H1 (cell line): ENCODE measurements around the gene TFCP2. TPM values are rescaled to one million over a fixed set of nuclear protein-coding genes. Genes with fewer than 3 reads are reported as not detected.

Source experiments
- CHD1 ChIP-seq: IDR thresholded peaks from 2 replicates; pipeline ENCODE4 v1.6.1; 2012; ENCODE audit warnings: low read depth, low read length, improper control_type of control experiment
- CTBP2 ChIP-seq: IDR thresholded peaks from 2 replicates; pipeline ENCODE4 v1.7.0; 2011; ENCODE audit warnings: borderline replicate concordance, mild to moderate bottlenecking, moderate library complexity, mixed read lengths, low read length; ENCODE audit not compliant: insufficient read depth, insufficient read length
- EP300 ChIP-seq, 2 experiments: IDR thresholded peaks; 1 replicate in 1 of 2; 2 replicates in 1 of 2; pipeline ENCODE4 v1.6.1; 2011 to 2012; ENCODE audit warnings: low read depth in 2 of 2, low read length in 2 of 2, mild to moderate bottlenecking in 2 of 2, borderline replicate concordance in 1 of 2, inconsistent platforms in 1 of 2, moderate library complexity in 1 of 2
- FOSL1 ChIP-seq: IDR thresholded peaks from 2 replicates; pipeline ENCODE4 v1.6.1; 2011; ENCODE audit warnings: mild to moderate bottlenecking, low read depth, low read length, moderate library complexity; ENCODE audit not compliant: insufficient read depth
- HDAC2 ChIP-seq, 2 experiments: fragments of 300-600 bp in 1 of 2; sonication (generic) in 1 of 2; IDR thresholded peaks; 2 replicates each; pipeline ENCODE4 v1.6.1; 2011 to 2012; ENCODE audit warnings: low read depth in 2 of 2, low read length in 2 of 2, mild to moderate bottlenecking in 2 of 2, moderate library complexity in 2 of 2, borderline replicate concordance in 1 of 2, inconsistent platforms in 1 of 2
- JUN ChIP-seq: IDR thresholded peaks from 2 replicates; pipeline ENCODE4 v1.6.1; 2011; ENCODE audit warnings: low read depth, mild to moderate bottlenecking, improper control_type of control experiment, low read length
- JUND ChIP-seq: IDR thresholded peaks from 2 replicates; pipeline ENCODE4 v1.6.1; 2011; ENCODE audit warnings: mild to moderate bottlenecking, improper control_type of control experiment, low read length
- POLR2A ChIP-seq, 2 experiments: IDR thresholded peaks; 1 replicate in 1 of 2; 2 replicates in 1 of 2; pipeline ENCODE4 v1.6.1; 2011; ENCODE audit warnings: low read depth in 2 of 2, low read length in 2 of 2, mild to moderate bottlenecking in 2 of 2; ENCODE audit errors: control extremely low read depth in 1 of 2
- RBBP5 ChIP-seq: IDR thresholded peaks from 2 replicates; pipeline ENCODE4 v1.7.1; 2012; ENCODE audit warnings: low read depth, mild to moderate bottlenecking, inconsistent platforms, low read length, moderate library complexity, borderline replicate concordance
- SP2 ChIP-seq: IDR thresholded peaks from 2 replicates; pipeline ENCODE4 v1.6.1; 2012; ENCODE audit warnings: mild to moderate bottlenecking, low read length, inconsistent platforms
- TEAD4 ChIP-seq: IDR thresholded peaks from 2 replicates; pipeline ENCODE4 v1.6.1; 2012; ENCODE audit warnings: low read depth, low read length, inconsistent platforms, mixed read lengths
- polyA plus RNA-seq, 7 experiments: library from polyadenylated mRNA; depleted of rRNA in 3 of 7; stranded (reverse) in 5 of 7; unstranded in 2 of 7; fragments of >200 nt in 5 of 7; fragments of 200-250 nt in 2 of 7; gene quantifications; 1 replicate in 5 of 7; 2 replicates in 1 of 7; 4 replicates in 1 of 7; pipeline versions ENCODE4 v1.2.1 to v1.2.3, GENCODE V29; 2011 to 2013; ENCODE audit warnings: missing spikeins in 2 of 7, mixed read lengths in 2 of 7
- total RNA-seq: library from RNA; stranded (reverse); fragmentation: NEBNext Ultra II Directional; extraction: Animal tissue kit (Norgen Biotek cat#: 25700); gene quantifications from 2 replicates; pipeline ENCODE4 v1.2.1, GENCODE V29; 2021

TFCP2 gene
- total and polyA plus RNA-seq, 2 of the 8 experiments (the other 6 are each of a cell fraction or from before 2014, with no cell fraction given) = 19.8 to 49.2 TPM

DNA sequence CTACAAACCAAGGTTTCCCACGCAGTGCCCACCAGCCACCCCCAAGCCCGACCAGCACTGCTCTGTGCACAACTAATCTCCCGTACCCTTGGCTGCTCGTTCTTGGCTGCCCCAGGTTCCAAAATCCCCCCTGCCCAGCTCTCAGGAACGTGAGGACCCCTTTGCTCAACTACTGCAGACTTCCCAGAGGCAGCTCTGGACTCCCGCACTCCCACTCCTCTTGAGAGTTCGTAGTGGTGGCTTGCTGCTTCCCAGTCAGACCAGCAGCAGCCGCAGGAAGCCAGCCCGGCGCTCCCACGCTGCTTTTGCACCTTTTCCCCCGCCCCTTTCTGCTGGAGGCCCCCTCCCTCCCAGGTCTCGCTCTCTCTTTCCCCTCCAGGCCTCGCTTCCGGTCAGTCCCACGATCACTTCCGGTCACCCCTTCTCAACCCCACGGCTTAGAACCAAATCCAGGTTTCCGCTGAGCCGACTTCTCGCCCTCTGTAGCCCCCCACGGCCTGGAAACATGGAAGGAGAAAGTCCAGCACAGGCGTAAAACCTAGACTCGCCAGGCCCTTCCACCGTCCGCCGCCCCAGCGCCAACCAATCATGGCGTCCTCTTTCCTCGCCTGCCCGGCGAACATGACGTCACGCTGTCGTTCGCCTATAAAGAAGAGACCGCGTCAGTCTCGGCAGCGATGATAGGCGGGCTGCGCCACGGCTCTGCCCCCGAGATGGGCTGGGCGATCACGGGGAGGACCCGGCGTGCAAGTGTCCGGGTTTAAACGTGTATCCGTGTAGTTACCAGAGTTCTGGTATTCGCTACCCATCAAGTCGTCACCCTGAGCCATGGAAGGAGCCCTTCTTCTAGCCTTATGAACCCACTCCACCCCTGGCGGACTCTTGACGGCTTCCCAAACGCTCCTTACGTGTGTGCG, at the start of gene TFCP2 (continued):
- TF ChIP-seq TEAD4 (no peak), EP300 (IDR thresholded peaks at IDR 0.05; ENCODE audit: borderline replicate concordance in 1 of 2, low read depth in 2 of 2, low read length in 2 of 2) (no peak), JUN (peak; percentile 1; the same call in 1 of the 2 replicates), FOSL1 (no peak), JUND (peak; percentile 83), CHD1 (no peak), RBBP5 (peak; percentile 49), POLR2A (IDR thresholded peaks at IDR 0.05; ENCODE audit: control extremely low read depth in 1 of 2, low read depth in 2 of 2, low read length in 2 of 2) (peak; percentile 75 to 89), SP2 (no peak), HDAC2 (IDR thresholded peaks at IDR 0.05; ENCODE audit: borderline replicate concordance in 1 of 2, low read depth in 2 of 2, low read length in 2 of 2) (no peak), CTBP2 (peak; percentile 65)
